Measurements from ENCODE around the gene AGT.
"Not testable (repeated sequence)": the region's sequence is repeated elsewhere in the genome, so short reads cannot be mapped to it uniquely, and the experiment has no call there.

The AGT gene

GRCh38 chr1:230706887-230707731 lies 6.8 kb downstream of the AGT start:
- no peak for DNase-seq

- no peak for DNase-seq
Observed at GRCh38 chr1:230706020-230706699, 7.8 kb downstream of the AGT start.

GRCh38 chr1:230705289-230706019 lies 8.5 kb downstream of the AGT start:
- no peak for DNase-seq

GRCh38 chr1:230704830-230705229 lies 9.1 kb downstream of the AGT start:
- no peak for DNase-seq

- no peak for DNase-seq
Observed at GRCh38 chr1:230703679-230704385, 10.1 kb downstream of the AGT start.

- DNase-seq: no peak
Observed at GRCh38 chr1:230702934-230703678, 10.8 kb downstream of the AGT start.

- DNase-seq: no peak
Observed at GRCh38 chr1:230701895-230702768, 11.8 kb downstream of the AGT start.

- DNase-seq: no peak
Observed at GRCh38 chr1:230701434-230701833, 12.5 kb downstream of the AGT start.

- DNase-seq: no peak
Observed at GRCh38 chr1:230700132-230700531, 13.8 kb downstream of the AGT start.

- DNase-seq: no peak
Observed at GRCh38 chr1:230699716-230700115, 14.2 kb downstream of the AGT start.

- DNase-seq: not testable (repeated sequence)
Observed at GRCh38 chr1:230698964-230699363, 15.0 kb downstream of the AGT start.

GRCh38 chr1:230698130-230698529 lies 15.8 kb downstream of the AGT start:
- DNase-seq: no peak

GRCh38 chr1:230696722-230697437 lies 17.0 kb downstream of the AGT start:
- no peak for DNase-seq

- DNase-seq: no peak
Observed at GRCh38 chr1:230696218-230696617, 17.7 kb downstream of the AGT start.

GRCh38 chr1:230694991-230695390 lies 18.9 kb downstream of the AGT start:
- no peak for DNase-seq

- no peak for DNase-seq
Observed at GRCh38 chr1:230694464-230694863, 19.5 kb downstream of the AGT start.

GRCh38 chr1:230693777-230694176 lies 20.1 kb downstream of the AGT start:
- no peak for DNase-seq

- DNase-seq: no peak
Observed at GRCh38 chr1:230693221-230693620, 20.7 kb downstream of the AGT start.

GRCh38 chr1:230691615-230692014 lies 22.3 kb downstream of the AGT start:
- DNase-seq: no peak

GRCh38 chr1:230690101-230690500 lies 23.8 kb downstream of the AGT start:
- no peak for DNase-seq

- DNase-seq: no peak
Observed at GRCh38 chr1:230686747-230687146, 27.2 kb downstream of the AGT start.
